ENCODE data around the gene PTDSS2.

PTDSS2 gene

DNA sequence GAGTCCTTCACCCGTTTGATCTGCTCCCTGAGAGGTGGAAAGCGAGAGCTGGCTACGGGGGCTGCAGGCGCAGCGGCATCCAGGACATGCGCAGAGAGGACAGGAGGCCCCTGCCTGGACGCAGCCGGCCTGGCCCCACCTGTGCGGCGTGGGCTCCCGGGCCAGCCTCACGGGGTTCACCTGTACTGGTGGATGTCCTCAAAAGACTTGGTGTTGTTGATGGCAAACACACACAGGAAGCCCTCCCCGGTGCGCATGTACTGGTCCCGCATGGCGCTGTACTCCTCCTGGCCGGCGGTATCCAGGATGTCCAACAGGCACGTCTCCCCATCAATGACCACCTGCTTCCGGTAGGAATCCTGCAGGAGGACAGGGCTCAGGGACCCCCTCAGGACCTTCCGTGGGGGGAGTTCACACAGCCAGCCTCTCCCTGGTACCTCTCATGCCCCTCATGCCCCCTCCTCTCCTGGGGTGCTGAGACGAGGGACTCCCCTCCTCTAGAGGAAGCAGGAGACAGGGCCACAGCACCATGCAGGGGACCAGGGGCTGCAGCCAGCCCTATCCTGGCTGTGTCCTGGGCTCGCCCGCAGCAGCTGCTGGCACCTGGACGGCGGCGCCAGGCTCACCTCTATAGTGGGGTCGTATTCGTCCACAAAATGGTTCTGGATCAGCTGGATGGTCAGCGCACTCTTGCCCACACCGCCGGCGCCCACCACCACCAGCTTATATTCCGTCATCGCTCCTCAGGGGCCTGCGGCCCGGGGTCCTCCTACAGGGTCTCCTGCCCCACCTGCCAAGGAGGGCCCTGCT, 83.7 kb downstream of the PTDSS2 start:
- DNase-seq: no peak

DNA sequence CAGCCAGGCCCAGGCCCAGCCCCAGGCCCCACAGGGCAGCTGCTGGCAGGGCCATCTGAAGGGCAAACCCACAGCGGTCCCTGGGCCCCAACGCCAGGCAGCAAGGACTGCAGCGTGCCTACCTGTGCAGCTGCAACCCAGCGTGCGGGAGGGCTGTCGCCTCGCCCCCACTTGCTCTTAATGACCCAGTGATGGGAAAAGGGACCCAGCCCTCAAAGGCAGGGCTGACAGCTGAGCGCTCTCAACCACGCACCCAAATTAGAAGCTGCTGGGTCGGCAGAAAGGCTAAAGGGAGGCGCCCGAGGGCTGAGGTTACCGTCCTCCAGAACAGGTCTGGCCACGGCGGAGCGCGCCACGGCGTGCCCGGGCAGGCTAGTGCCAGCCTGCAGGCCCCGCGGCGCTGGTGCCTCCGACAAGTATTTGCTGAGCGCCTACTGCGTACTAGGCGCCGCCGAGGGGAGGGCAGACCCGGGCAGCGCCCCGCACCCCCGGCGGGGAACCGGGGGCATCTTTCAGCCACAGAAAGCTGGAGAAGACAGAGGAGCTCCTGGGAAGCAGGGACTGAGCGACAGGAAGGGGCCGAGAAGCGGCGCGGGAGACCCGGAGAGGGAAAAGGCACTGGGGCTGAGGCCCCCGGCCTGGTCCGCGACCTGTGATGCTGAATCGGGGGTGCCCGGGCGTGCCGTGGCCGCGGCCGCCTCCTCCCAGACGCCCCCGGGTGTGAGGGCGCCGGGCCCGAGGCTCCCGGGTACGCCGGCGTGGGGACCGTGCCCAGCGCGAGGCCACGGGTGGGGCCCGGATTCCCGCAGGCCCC, 84.5 kb downstream of the PTDSS2 start:
- DNase-seq: no peak

DNA sequence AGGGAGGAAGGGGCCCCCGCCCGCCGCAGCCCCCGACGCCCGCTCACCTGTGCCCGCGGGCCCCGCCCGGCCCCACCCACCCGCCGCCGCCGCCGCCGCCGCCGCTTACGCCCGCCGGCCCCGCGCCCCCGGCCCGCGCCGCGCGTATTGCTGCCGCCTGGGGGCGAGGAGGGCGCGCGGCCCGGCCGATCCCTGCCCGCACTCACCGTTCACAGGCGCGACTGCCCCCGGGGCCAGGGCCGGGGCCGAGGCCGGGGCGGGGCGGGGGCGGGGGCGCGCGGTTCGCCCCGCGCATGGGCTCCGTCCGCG, 85.1 kb downstream of the PTDSS2 start:
- no peak for DNase-seq

DNA sequence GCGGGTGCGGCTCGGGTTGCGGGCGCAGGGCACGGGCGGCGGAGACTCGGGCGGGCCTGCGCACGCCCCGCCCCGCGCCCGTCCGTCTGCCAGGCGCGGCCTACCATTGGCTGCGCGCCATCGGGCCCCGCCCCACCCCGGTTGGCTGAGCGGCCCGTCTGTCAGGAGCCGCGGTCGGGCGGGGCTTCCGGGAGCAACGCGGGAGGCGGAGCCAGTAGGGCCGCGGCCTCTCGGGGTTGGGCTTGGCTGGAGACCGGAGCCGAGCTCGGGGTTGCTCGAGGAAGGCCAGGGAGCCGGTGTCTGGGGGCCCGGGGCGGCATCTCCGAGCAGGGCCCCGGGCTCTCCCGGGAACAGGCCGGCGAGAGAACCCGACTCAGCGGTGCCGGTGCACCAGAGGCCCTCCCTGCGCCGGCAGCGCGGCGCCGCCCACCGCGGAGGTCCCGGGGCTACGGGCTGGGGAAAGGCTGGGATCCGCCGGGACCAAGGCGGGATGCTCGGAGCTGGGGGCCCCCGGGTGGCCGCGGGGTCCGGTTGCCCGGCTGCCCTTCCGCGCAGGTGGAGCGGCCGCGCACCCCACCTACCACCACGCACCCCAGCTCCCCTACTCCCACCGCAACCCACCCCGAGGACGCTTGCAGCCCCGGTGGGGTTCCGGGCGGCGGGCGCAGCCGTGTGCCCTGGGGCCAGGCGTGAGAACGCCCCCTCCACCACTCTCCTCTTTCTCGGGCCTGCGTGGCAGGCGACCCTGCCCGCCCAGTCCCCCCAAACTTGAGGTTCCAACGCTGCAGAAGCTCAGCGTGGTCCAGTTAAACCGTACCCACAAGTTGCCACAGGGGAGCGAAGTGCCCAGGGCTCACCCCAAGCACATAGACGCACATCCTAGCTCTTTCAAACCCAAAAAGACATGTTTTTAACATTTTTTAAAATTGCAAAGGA, 85.7 kb downstream of the PTDSS2 start, which contains the start of gene HRAS:
TSS of gene HRAS (minus strand) at position 58 of the 936 bp plus-strand sequence.
- DNase-seq: peak; percentile 92

DNA sequence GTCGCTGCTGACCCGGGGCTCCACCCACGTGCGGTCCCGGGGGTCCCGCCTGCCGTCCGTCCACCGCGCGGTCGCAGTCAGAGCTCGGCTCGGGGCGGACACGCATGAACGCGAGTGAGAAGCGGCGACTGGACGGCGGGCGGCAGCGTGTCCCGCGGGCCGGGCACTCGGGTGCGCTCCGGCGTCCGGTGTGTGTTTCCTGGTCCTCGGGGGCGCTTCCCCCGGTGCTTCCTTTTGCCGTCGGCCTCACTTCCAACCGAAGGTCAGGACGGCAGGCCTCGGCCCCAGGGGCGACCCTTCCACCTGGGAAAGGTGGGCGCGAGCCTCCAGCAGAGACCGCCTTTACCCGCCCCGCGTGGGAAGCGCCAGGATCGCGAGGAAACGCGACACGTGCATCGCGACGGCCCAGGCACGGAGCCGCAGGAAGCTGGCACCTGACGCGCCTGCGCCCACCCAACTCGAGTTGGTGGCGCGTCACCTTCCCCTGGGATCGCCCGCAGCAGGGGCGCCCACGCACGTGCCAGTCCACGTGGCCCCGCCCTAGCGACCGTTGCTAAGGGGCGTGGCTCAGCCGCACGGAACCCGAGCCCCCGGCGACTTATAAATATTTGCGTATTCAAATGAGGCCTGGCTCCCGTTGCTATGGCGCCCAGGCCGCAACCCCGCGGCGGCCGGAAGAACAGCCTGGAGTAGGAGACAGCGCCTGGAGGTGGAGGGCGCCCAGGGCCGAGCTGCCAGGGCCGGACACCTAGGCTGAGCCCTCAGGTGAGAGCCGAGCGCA, 87.0 kb downstream of the PTDSS2 start, which contains the start of gene LRRC56:
TSS of gene LRRC56 (plus strand) at position 687 of the 781 bp plus-strand sequence. CDS start 3,158 bp downstream, outside the sequence.
- peak; percentile 86 for DNase-seq

DNA sequence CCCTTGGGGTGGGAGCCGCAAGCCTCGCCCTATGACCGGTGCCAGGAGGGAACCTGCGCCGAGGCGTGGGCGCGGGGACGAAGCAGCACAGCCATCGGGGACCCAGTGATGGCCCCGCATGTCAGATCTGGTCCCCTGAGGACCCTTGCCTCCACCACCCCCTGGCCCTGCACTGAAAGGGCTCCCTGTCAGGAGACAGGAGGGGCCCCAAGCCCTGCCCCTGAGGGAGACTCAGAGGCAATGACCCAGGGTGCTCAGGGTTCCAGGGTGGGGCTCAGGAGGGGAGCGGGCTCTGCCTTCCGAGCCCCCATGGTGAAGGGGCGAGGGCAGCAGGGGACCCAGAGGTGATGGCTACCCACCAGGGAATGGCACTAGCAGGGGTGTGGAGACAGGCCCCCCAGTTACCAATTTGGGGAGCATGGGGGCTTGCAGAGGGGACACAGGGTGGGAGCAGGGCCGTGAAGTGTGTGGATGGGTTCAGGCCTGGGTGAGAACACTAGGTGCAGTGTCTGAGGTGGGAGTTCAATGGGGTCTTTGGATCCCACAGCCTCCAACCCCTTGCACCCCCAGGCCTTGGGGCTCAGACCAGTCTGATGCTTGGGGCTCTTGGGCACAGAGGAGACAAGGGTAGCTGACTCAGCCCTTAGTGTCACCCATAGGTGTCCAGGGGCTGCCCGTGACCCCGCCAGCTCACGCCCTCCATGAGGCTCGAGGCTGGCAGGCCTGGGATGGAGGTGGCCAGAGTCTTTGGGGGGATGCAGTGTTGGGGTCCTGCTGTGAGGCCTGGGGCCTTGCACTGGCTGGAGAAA, 87.7 kb downstream of the PTDSS2 start:
- no peak for DNase-seq

DNA sequence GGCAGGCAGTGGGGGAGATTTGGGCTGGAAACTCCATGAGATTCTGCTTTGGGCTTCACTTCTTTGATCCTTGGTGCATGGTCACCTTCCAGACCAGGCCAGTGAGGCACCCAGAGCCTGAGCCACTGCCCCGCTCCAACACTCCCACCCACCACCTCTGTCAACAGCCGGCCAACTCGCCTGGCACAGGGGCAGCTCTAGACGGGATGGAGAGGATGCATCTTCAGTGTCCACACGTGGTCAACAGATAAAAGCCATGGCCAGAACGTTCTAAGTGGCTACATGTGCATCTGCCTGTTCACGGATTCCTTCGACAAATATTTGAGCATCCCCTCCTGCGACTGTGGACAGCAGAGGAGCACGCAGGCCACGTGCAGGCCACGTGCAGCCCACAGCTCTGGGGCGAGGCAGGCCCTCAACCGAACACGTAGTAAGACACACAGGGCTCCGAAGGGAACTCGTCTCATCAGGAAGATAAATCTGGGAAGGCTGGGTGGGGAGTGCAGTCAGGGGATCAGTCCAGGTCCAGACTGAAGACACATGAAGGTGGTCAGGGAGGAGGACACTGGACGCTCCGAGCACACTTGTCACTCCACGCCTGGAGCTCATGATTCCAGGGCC, 88.5 kb downstream of the PTDSS2 start:
- DNase-seq: no peak

DNA sequence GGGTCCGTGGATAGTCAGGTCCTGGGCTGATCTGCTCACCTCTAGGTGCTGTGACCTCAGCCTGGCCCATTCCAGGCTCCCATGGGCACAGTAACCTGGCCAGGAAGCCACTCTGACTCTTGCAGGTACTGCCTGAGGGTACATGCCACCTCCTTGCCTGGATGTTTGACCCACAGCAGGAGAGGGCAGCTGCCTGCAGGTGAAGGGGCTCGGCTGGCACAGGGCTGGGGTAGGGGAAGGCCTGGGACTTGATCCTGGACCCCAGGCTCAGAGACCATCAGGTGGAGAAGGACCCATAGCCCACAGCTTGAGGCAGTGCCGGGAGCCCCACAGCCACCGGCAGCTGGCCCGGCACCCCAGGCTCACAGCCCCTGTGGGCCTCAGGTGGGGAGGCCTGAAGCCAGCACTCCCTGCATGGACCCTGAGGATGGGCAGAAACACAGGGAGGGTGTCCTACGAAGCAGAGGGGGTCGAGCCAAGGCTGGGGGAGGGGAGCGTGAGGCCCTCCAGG, 89.9 kb downstream of the PTDSS2 start:
- no peak for DNase-seq
